IPS-NIHi7 (cell line): ENCODE data around the gene KRT82.

Experiments used
- DNase-seq: peaks from one replicate; pipeline ENCODE4 v3.0.0; 2012; ENCODE audit warnings: mixed read lengths; ENCODE audit errors: extremely low spot score

Gene KRT82

GRCh38 chr12:52344111-52344510 lies 62.0 kb downstream of the KRT82 start:
- no peak for DNase-seq
